ENCODE measurements around the gene RNF128.

Gene RNF128

DNA sequence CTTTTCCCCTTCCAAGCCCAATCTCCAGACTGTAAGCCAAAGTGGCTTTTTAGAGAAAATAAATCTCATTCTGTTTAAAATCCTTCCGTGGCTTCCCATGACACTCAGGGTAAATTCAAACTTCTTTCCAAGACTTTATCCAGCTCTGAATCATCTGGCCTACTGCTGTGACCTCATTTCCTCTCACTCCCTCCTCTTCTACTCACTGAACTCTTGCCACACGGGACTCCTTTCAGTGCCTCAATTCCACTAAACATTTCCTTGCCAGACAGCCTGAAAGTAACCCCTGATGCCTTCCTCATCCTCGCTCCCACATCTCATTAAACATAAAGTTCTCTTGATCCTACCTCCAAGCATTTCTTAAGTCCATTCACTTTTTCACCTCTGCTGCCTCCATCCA lies 27.8 kb upstream of the RNF128 start:
- TF ChIP-seq, protein P1, sequence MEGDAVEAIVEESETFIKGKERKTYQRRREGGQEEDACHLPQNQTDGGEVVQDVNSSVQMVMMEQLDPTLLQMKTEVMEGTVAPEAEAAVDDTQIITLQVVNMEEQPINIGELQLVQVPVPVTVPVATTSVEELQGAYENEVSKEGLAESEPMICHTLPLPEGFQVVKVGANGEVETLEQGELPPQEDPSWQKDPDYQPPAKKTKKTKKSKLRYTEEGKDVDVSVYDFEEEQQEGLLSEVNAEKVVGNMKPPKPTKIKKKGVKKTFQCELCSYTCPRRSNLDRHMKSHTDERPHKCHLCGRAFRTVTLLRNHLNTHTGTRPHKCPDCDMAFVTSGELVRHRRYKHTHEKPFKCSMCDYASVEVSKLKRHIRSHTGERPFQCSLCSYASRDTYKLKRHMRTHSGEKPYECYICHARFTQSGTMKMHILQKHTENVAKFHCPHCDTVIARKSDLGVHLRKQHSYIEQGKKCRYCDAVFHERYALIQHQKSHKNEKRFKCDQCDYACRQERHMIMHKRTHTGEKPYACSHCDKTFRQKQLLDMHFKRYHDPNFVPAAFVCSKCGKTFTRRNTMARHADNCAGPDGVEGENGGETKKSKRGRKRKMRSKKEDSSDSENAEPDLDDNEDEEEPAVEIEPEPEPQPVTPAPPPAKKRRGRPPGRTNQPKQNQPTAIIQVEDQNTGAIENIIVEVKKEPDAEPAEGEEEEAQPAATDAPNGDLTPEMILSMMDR (IDR thresholded peaks at IDR 0.05; ENCODE audit: low read depth, low read length, missing control alignments), result no peak

DNA sequence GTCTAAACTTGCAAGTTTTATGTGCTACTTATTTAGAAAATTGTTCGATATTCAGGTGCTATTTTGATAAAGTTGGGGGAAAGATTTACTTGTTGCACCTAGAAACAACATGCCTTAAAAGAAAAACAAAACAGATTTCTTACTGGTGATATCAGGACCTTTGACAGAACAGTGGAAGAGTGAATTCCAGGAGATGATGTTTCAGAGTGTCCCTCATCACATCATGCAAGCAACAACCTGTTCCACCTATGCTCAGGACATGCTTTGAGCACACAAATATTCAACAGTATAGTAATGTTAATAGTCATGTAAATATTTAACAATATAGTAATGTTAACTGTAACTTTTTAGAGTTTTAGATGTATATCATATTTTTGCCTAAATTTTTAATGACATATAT lies 23.9 kb upstream of the RNF128 start:
- no peaks in the 10 kb centered on the region for H3K27me3 ChIP-seq (replicated peaks)
- in situ Hi-C loops (cut with HindIII; ENCODE audit: low pct_ligation_motif_present, low sequenced_read_pairs), result no loop called here
- no peaks in the 10 kb centered on the region for H3K36me3 ChIP-seq (replicated peaks)
- no peak overlapping the region for H3K4me3 ChIP-seq (ENCODE audit: low read depth, low read length)
- H3K27ac ChIP-seq, result no peak overlapping the region
- no peak for DNase-seq
- TF ChIP-seq, protein P1 (IDR thresholded peaks at IDR 0.05; ENCODE audit: low read depth, low read length, missing control alignments), result no peak

More for the DNA sequence above, 27.8 kb upstream of the RNF128 start:
- peak; percentile 41 for DNase-seq
- no peak overlapping the region for H3K27ac ChIP-seq
- H3K4me3 ChIP-seq (ENCODE audit: low read depth, low read length), result no peak overlapping the region
- H3K36me3 ChIP-seq (replicated peaks), result no peaks in the 10 kb centered on the region
- no peaks in the 10 kb centered on the region for H3K27me3 ChIP-seq (replicated peaks)
- in situ Hi-C loops (cut with HindIII; ENCODE audit: low pct_ligation_motif_present, low sequenced_read_pairs), result no loop called here

DNA sequence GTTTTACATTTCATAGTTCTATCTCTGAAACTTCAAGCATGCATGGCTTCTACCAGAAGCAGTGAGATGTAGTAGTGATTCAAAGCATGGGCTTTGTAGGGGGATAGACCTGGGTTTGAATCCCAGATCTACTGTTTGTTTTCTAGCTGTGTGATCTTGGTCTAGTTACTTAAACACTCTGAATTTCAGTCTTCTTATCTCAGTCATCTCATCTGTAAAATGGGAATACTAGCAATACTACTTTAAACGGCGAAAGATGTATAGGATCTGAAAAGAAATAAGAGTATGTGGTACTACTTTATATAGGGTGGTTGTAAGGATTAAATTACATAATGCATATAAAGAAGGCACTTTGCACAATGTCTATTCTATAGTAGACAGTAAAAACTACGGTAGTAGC lies 20.0 kb upstream of the RNF128 start:
- DNase-seq, result no peak
- TF ChIP-seq, protein P1 (IDR thresholded peaks at IDR 0.05; ENCODE audit: low read depth, low read length, missing control alignments), result no peak
- no peak overlapping the region for H3K4me3 ChIP-seq (ENCODE audit: low read depth, low read length)
- no peak overlapping the region for H3K27ac ChIP-seq
- H3K36me3 ChIP-seq (replicated peaks), result no peaks in the 10 kb centered on the region
- in situ Hi-C loops (cut with HindIII; ENCODE audit: low pct_ligation_motif_present, low sequenced_read_pairs), result no loop called here
- no peaks in the 10 kb centered on the region for H3K27me3 ChIP-seq (replicated peaks)

DNA sequence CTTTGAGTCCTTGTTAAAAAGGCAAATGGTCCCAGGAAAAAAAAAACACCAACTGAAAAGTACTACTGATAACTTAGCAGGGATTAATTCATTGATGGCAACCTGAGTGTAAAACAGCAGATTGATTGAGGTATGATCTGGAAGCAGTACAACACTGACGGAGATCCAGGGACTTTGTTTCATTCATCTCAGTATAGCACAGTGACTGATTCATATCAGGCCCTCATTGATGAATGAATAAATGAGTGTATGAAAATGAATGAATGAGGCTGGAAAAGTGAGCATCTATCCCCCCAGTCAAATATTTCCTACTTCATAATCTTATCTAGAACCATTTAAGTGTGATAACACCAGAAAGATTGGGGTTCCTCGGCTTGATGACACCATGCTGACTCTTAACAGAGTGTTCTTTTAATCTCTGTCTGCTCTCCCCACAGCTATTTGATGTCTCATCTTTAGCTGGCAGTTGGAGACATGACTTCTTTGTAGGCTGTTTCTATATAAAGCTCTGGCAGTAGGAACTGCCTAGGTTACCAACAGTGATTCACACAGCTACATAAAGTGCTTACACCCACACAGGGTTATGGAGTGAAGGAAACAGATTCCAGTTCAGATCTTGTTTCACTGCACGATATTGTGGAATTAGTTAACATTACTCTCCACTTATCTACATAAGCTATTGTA lies 18.6 kb upstream of the RNF128 start:
- DNase-seq, result peak; percentile 93
- Histone ChIP-seq H3K27me3 (replicated peaks) (no peaks in the 10 kb centered on the region), H3K4me3 (ENCODE audit: low read depth, low read length) (no peak overlapping the region), H3K27ac (peak overlapping the region; percentile 64), H3K36me3 (replicated peaks) (no peaks in the 10 kb centered on the region)
- TF ChIP-seq, protein P1 (IDR thresholded peaks at IDR 0.05; ENCODE audit: low read depth, low read length, missing control alignments), result no peak
- in situ Hi-C loops (cut with HindIII; ENCODE audit: low pct_ligation_motif_present, low sequenced_read_pairs), result no loop called here

DNA sequence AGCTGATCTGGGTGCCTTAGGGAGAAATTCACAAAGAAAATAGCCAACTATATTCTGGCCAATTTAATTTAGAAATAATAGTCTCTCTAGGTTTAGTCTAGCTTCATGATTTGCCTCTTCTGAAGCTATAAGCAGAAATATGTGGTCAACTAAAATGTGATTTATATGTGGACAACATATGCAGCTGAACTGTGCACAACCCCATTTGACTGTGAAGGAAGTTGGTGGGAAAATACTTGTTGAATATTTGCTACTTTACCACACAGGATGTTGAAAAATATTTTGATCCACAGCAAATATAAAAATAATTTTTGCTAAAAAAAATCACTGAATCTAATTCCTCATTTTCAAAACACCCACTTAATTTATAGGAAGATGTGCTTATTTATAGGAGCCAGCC lies 15.7 kb upstream of the RNF128 start:
- Histone ChIP-seq H3K27me3 (replicated peaks) (no peaks in the 10 kb centered on the region), H3K36me3 (replicated peaks) (no peaks in the 10 kb centered on the region), H3K27ac (no peak overlapping the region), H3K4me3 (ENCODE audit: low read depth, low read length) (no peak overlapping the region)
- in situ Hi-C loops (cut with HindIII; ENCODE audit: low pct_ligation_motif_present, low sequenced_read_pairs), result no loop called here
- TF ChIP-seq, protein P1 (IDR thresholded peaks at IDR 0.05; ENCODE audit: low read depth, low read length, missing control alignments), result no peak
- no peak for DNase-seq

DNA sequence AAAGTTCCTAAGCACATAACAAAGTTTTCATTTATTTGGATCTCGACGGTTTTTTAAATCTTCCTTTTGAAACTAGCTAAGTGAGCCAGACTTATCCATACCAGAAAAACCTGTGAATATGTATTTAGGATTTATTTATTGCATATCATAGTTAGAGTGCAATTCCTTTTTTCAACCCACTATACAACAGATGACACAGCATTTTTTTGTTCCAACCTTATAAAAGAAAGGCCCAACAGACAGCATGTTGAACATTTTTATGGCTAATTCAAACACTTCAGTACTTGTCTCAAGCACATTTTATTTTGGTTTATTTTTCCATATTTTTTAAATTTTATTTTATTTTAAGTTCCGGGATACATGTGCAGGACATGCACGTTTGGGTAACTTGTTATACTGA lies 15.1 kb upstream of the RNF128 start:
- TF ChIP-seq, protein P1 (IDR thresholded peaks at IDR 0.05; ENCODE audit: low read depth, low read length, missing control alignments), result no peak

More for the DNA sequence above, 15.1 kb upstream of the RNF128 start:
- H3K27ac ChIP-seq, result no peak overlapping the region
- no peak overlapping the region for H3K4me3 ChIP-seq (ENCODE audit: low read depth, low read length)
- no peak for DNase-seq
- in situ Hi-C loops (cut with HindIII; ENCODE audit: low pct_ligation_motif_present, low sequenced_read_pairs), result no loop called here
- H3K36me3 ChIP-seq (replicated peaks), result no peaks in the 10 kb centered on the region
- no peaks in the 10 kb centered on the region for H3K27me3 ChIP-seq (replicated peaks)

All from brain microvascular endothelial cell (primary cell).